GM19025 (cell line): ENCODE measurements around the gene EIF6.
"Not testable (repeated sequence)": the region's sequence is repeated elsewhere in the genome, so short reads cannot be mapped to it uniquely, and the experiment has no call there.

Experiments used
- ATAC-seq: cut with Tn5 transposase; IDR thresholded peaks from one replicate; pipeline ENCODE4 v1.9.1; 2021; ENCODE audit warnings: mild to moderate bottlenecking, low read depth, moderate library complexity; ENCODE audit not compliant: unreplicated experiment

Gene EIF6

DNA sequence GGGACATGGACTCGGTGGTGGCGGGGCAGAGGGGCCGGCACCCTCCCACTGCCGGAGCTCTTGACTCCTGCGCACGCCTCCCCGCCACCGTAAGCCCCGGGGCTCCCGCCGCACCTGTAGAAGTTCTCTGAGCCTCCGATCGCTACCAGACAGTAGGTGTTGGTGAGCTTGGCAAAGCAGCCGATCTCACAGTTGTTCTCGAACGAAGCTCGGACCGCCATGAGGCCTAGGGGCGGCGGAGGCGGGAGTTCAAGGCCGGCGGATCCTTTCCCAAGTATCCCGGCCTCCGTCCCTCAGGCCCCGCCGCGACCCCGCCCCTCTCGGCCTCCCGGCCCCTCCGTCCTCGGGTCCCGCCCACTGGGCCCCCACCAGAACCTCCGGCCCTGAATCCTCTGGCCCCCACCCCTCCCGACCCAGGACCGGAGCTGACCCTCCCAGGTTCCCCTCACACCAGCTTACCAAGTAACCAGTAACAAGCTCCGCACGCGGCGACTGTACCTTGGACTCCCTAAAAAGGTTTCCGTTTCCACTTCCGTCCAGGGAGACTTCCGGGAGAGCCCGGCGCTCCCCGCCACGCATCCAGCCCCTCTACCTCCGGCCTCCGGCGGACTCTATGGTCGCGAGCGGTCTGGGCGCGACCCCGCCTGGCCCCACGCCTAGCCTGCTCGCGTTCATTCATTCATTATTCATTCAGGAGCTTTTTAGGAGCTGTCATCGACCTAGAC is at the start of gene EIF6:
TSS of gene EIF6 (minus strand) at position 506 of the 725 bp plus-strand sequence. CDS start at position 221, 285 bp downstream.
- ATAC-seq, result peak; percentile 85

DNA sequence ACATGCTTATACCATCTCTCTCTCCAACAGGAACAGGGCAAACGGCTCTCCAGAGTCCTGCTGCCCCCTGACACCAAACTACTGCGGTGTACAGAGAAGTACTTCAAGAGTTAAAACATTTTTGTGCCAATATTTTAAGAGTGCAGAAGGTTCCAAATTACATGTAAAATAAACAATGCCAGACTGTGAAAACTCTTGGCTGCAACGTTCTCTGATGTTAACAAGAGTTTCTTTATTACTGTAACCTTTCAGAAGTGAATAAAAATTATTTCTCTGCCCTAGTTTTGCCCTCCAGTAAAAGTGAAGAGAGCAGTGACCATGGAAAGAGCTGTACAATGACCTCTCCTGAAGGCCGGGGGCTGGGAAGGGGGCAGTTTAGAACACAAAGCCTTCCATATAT is 49.0 kb upstream of the EIF6 start:
- ATAC-seq, result no peak

DNA sequence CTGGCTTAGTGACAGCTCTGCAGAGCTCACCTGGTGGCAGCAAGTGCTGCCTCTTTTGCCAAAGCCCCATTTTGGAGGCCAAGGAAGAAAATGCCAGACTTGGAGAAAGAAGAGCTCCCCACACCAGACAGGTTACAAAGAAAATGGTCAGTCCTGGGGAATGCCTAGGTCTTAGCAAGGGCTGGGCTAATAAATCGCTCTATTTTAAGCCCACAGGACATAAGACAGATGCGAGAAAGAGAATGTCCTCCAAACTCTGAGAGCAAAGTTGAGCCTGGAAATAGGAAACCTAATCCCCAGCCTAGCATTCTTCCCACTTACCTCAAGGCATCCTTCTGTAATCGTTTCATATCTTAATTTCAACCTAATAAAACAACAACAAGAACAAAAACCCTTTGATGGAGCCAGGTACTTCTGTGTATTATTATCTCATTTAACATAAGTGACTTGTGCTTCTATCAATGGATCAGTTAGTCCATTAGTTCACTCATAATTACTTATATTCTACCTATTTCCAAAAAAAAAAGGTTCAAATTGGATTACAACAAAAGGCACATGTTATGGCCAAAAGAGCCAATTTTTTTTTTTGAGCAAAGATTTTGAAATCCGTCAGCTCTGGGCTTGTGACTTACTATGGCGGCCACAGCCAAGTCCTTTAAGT is 48.1 kb upstream of the EIF6 start:
- no peak for ATAC-seq

DNA sequence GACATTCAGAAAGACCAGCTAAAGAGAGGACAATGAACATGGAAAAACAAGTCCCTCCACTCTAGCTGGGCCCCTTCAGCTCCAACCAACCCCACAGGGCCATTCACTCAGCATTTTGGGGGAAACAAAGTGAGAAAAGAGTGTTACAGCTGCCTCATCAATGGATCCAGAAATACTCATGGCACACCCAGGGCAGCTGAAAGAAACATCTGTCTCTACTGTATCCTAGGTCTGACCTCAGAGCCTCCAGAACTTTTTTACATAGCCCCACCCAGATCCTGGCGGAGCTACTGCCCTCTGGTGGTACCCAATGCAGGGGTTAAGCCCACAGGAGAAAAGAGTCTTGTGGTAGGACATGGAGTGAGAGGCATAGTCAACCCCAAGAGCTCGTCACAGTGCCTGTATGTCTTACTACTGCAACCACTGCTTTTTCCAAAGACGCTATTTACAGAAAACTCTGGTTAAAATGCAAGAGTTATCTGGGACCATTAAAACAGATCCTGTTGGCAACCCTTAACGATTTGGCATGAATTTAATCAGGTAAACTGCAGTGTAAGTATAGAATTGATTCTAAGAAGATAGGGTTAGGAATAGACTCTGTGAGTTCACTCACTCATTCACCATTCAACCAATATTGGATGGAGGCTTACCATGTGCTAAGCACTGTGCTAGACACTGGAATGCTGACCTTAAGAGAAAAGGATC is 45.0 kb upstream of the EIF6 start:
- no peak for ATAC-seq

DNA sequence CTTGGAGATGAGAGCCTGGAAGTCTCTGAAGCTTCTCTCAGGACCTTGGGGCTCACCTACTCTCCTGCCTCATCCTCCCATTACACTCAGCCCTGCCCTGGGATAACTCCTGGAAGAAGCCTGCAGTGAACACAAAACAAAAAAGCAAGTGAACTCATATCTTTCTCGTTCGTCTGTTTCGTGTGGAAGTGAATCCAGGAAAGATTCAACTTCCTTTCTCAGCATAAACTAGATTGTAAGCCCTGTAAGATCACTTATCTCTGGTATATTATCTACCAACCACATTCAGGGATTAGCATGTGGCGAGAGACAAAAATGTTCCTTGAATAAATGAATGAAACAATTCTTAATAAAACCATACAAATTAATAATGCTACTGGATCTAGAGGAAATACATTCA is 44.1 kb upstream of the EIF6 start:
- no peak for ATAC-seq

DNA sequence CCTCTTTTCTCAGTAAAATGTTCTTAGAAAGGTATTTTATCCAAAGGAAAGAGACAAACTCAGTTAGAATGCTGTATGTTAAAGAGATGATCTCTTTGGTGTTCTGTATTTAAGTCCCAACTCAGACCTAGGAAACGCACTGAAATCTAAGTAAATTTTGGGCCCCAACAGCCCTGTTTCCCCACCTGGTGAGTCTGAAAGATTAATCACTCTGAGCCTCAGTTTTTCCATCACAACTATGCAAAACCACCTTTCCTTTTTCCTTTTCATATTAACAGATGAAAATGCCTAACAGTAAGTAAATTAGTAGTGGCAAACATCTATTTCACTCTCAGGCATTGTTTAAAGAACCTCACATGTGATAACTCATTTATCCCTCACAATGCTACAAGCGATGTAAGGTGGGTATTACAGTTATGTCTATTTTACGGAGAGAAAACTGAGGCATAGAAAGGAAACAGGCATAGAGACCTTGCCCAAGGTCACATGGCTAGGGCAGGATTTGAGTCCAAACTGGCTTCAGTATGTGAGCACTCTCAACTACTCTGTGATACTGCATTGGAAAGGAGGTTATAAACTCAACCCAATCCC is 43.6 kb upstream of the EIF6 start:
- ATAC-seq, result no peak

DNA sequence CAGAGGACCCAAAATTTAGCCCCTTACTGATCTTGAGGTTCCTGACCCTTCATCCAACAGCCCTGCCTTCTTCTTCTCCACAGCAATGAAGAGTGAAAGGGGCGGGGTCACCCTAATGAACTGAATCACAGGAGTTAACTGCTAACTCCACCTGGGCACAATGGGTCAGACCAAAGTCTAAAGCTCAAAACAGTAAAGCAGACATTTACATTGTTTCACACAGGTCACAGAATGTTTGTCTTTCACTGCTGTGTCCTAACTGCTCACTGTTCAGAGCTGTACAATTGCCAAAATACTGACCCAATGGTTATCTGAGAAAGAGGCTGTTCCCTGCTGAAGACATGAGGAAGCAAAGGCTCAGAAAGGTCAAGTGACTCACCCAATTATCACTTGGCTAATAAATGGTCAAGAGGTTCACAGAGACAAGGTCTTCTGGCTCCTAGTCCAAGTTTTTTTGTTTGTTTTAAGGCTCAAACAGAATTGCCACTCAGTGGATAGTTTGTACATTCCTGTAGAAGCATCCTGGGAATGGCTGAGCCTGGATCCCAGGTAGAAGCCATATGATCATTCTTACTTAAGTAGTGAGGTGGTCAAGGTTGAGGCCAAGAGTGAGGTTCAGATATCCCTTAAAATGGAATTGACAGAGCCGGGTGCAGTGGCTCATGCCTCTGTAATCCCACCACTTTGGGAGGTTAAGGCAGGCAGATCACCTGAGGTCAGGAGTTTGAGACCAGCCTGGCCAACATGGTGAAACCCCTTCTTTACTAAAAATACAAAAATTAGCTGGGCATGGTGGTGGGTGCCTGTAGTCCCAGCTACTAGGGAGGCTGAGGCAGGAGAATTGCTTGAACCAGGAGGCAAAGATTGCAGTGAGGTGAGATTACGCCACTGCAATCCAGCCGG is 42.8 kb upstream of the EIF6 start:
- ATAC-seq, result no peak

DNA sequence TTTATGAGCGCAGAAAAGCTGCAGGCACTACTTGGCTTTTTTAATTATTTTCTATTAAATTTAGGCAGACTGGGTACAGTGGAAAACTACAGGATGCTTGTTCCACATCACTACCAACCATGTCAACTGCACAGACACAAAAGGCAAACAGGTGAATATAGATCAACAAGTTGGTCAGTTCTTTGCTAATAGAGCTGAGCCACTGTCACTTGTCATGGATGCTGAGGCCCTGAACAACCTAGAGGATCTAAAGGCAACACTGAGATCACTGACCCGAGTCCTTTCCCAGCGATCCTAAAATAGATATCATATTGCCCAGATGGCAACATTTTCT is 42.1 kb upstream of the EIF6 start:
- no peak for ATAC-seq

DNA sequence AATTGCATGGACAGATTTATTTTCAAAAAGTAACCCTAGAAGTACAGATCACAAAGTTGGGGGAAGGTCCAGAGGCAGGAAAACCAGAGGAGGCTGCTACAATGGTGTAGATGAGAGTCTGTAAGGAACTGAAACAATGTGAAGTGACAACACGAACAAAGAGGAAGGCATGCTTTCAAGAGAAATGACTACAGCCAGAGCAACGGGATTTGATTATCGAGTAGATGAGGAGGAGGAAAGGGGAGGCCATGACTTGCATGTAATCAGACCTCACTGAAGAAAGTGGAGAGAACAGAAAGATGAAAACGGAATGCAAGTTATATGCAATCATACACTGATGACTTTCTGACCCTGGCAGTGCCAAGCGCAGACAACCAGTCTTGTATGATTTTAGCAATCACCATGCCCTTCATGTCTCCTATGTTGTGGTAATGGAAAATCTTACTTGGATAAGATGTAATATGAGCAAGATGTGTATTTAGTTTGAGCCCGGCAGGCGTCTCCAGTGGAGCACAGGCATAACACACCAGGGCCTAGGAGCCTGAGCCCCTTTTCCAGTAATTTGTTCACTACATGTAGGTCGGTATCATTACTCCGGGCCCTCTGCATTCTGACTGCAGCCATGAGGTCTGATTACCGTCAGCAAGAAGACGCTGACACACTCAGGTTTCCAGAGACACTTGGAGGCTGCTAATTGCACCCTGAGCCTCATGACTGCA is 41.6 kb upstream of the EIF6 start:
- no peak for ATAC-seq

DNA sequence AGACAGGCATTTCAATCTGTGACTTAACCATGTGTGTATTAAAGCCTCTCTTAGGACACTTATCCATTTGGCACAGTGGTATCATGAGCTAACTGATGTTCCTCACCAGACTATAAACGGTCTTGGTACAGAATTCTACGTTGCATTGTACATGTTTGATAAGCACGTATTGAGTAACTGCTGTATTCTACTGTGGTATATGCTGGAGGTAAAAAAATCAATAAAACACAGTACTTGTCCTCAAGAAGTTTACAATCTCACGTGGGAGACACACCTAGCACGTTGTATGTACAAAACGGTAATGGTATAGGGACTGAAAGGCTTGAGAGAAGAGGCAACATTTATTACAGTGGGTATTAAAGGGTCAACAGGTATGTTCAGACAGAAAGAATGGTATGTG is 40.8 kb upstream of the EIF6 start:
- ATAC-seq, result no peak

DNA sequence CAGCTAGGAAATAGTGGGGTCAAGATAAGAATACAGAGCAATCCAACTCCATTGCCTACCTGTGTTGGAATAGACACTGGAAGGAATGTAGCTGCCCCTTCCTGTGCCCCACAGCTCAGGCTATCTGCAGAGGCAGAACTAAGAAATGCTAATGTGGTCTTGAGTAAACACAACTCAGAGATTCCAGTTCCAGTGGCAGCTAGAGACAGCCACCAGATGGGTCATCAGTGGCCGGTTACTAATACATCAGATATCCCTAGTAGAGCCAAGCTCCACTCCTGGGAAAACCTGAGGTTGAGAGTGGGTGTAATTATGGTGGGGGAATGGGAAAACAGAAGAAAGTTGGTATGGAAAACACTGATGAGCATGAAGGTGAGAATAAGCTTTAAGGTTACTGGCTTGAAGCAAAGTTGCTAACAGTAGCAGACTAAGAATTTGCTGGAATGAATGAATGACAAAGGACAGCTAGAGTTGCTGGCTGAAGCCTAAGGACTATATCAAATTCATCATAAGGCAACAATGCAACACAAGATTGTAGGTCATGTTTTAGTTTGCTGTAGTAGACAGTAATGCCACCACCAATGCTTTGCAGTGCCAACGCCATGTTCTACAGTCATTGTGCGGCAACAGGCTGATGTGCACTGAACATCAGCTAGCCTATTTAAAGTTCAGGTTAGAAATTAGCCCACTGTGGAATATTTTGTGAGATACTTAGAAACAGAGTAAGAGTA is 36.0 kb upstream of the EIF6 start:
- ATAC-seq, result no peak

DNA sequence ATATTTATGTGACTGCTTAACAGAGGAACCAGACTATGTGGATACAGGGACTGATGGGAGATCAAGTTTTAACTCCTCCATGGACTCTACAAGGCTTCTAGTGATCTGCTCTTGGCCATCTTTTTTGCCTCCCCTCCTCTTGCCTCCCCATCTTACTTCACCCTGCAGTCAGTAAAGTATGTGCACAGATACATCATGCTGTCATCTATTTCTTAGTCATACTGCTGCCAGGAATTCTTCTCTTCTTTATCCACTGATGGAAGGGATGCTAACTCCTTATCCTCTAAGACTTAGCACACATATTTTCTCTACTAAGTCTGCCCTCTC is 35.3 kb upstream of the EIF6 start:
- ATAC-seq, result no peak

DNA sequence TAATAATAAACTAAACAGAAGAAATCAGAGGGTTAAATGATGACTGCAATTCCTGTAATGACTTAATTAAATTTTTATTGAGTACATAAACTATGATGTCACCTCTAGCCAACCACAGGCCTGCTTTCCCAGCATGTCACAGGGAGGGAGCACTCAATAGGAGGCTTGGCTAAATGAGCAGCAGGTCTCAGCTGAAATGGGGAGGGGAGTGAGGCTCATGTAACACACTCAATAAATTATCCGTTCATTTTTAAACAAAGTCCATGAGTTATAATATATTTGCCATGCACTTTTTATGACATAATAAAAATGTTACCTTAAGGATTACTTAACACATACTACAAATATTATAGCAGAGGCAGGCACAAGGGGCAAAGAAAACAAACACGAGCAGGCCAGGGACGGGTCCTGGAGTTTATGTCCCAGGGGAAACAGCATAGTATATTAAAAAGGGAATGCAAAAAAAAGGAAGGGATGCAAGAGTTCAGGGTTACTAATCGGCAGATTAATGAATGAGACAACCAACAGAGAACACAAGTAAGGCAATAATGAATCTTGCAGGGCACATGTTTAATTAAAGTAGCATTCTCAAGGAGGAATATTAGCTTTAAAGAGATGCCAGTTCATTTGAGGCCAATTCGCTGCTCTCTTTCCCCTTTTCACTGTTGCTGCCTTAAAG is 34.8 kb upstream of the EIF6 start:
- no peak for ATAC-seq

DNA sequence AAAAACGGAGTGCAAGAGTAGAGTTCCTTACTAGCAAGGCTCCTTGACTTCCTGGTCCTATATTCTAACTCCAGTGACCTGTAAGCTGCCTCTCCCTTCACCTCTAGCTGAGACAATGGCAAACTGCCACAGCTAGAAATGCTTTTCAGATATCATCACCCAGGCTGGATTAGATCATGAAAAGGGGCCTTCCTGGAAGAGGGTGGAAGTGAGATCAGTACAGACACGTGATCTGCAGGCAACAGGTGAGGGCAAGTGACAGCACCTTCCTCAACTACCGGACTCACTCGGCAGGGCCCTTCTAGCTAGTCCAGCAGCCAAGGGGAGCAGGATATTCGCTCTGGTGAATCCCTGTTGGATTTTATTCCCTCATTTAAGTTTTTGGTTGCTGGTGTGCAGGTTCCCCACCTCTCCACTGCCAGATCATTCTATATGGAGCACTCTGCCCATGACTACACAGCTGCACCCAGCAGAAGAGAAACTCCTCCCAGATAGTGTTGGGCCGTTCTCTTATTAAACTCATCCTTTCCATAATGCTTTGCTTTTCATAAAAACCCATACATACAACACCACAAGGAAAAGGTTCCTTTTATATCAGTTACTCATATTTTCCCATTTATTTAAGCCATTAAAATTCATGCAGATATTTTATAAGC is 34.1 kb upstream of the EIF6 start:
- ATAC-seq, result no peak

DNA sequence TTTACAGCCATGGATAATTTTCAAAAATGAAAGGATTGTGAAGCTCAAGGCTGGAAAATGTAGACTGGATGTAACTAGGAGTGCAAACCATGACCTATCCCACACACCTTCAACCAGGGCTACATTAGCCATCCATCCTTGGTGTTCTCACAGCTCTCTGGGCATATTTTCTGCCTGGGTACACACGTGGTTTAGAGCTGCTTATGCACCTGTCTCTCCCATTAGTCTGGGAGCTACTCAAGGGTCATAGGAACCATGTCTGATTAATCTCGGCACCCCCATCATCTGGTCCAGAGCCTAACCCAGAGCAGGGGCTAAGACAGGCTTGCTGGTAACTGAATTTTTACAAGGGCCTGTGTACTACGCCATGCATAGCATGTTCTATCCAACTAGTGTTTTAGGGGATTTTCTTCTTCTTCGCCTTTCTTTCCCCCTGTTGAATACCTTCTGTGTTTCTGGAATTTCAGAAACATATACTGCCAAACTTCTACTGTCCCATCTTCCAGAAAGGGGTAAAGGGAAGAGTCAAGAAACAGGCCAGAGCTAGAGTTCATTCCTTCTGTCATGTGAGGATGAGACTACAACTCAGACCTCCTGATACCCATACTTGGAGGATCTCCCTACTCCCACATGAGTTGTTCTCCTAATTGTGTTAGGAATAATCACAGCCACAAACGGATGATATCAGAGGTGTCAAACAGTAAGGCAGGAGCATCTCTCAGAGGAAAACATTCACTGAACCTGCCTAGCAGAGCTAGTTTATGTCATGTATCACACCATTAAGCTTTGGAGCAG is 33.0 kb upstream of the EIF6 start:
- no peak for ATAC-seq

DNA sequence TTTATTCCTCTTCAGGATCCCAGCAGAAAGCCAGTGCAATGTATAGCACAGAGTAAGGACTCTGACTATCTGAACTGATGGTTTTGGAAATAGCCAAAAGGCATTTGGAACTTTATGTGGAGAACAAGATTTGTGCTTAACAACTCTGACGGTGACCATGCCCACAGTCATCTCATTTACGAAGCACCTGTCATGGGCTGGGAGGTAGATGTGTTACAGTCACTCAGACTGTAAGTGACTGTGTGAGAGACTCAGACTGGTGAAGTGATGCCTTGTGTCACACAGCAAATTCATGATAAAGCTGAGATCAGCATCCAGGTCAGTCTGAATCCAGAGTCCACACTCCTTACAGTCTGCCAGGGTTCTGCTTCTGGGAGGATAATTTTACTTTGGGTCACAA is 31.5 kb upstream of the EIF6 start:
- no peak for ATAC-seq

DNA sequence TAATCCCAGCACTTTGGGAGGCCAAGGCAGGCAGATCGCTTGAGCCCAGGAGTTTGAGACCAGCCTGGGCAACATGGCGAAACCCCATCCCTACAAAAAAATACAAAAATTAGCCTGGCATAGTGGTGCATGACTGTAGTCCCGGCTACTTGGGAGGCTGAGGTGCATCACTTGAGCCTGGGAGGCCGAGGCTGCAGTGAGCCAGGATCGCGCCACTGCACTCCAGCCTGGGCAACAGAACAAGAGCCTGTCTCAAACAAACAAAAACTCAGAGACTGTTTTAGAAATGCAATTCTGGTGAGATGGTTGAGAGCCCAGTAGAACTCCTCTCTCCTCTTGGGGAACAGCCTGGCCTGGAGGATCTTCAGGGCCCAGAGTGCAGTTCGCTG is 31.1 kb upstream of the EIF6 start:
- not testable (repeated sequence) for ATAC-seq
